ENCODE measurements around the gene USP50.

USP50 gene

GRCh38 chr15:50549326-50549725 lies 2.9 kb upstream of the USP50 start:
- TF ChIP-seq, protein P1, sequence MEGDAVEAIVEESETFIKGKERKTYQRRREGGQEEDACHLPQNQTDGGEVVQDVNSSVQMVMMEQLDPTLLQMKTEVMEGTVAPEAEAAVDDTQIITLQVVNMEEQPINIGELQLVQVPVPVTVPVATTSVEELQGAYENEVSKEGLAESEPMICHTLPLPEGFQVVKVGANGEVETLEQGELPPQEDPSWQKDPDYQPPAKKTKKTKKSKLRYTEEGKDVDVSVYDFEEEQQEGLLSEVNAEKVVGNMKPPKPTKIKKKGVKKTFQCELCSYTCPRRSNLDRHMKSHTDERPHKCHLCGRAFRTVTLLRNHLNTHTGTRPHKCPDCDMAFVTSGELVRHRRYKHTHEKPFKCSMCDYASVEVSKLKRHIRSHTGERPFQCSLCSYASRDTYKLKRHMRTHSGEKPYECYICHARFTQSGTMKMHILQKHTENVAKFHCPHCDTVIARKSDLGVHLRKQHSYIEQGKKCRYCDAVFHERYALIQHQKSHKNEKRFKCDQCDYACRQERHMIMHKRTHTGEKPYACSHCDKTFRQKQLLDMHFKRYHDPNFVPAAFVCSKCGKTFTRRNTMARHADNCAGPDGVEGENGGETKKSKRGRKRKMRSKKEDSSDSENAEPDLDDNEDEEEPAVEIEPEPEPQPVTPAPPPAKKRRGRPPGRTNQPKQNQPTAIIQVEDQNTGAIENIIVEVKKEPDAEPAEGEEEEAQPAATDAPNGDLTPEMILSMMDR (IDR thresholded peaks at IDR 0.05), result no peak

GRCh38 chr15:50544368-50544767 lies 2.1 kb downstream of the USP50 start:
- H3K4me1 ChIP-seq, result no peaks in the 10 kb centered on the region
- no peaks in the 10 kb centered on the region for H3K27me3 ChIP-seq
- TF ChIP-seq, protein P1 (IDR thresholded peaks at IDR 0.05), result no peak
- H3K27ac ChIP-seq, result no peak overlapping the region
- no peaks in the 10 kb centered on the region for H3K9me3 ChIP-seq
- H3K36me3 ChIP-seq, result no peaks in the 10 kb centered on the region
- no peak for DNase-seq
- H3K4me3 ChIP-seq, result no peak overlapping the region
- intact Hi-C loops (cut with DNase I; ENCODE audit: low total_unique reads), result no loop called here

More at GRCh38 chr15:50549326-50549725, 2.9 kb upstream of the USP50 start:
- H3K4me1 ChIP-seq, result no peaks in the 10 kb centered on the region
- H3K27ac ChIP-seq, result no peak overlapping the region
- no peak for DNase-seq
- H3K4me3 ChIP-seq, result no peak overlapping the region
- no peaks in the 10 kb centered on the region for H3K9me3 ChIP-seq
- H3K36me3 ChIP-seq, result no peaks in the 10 kb centered on the region
- intact Hi-C loops (cut with DNase I; ENCODE audit: low total_unique reads), result no loop called here
- H3K27me3 ChIP-seq, result no peaks in the 10 kb centered on the region

DNA sequence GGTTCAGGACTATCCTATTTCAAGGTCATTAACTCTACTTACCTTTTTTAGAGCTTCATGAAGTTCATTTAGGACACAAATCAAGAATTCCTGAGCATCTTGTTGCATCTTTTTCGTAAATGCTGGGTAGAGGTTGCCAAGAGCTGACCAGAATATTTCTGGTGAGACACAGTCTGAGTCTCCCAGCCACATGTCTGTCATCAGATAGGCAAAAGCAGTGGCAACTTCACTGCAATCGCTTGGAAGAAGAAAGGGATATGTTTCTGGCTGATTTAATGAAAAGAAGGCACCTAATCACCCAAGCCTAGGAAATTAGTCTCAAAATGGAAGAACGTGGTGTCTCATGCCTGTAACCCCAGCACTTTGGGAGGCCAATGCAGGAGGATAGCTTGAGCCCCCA lies 2.9 kb downstream of the USP50 start:
- intact Hi-C loops (cut with DNase I; ENCODE audit: low total_unique reads), result no loop called here
- Histone ChIP-seq H3K27ac (no peak overlapping the region), H3K27me3 (no peaks in the 10 kb centered on the region), H3K9me3 (no peaks in the 10 kb centered on the region), H3K4me3 (no peak overlapping the region), H3K4me1 (no peaks in the 10 kb centered on the region), H3K36me3 (no peaks in the 10 kb centered on the region)
- DNase-seq, result no peak
- TF ChIP-seq, protein P1 (IDR thresholded peaks at IDR 0.05), result no peak

GRCh38 chr15:50542887-50543210 lies 3.6 kb downstream of the USP50 start:
- Histone ChIP-seq H3K4me3 (no peak overlapping the region), H3K4me1 (no peaks in the 10 kb centered on the region), H3K9me3 (no peaks in the 10 kb centered on the region), H3K27ac (no peak overlapping the region), H3K36me3 (no peaks in the 10 kb centered on the region), H3K27me3 (no peaks in the 10 kb centered on the region)
- TF ChIP-seq, protein P1 (IDR thresholded peaks at IDR 0.05), result no peak
- no peak for DNase-seq
- intact Hi-C loops (cut with DNase I; ENCODE audit: low total_unique reads), result no loop called here

- TF ChIP-seq, protein P1 (IDR thresholded peaks at IDR 0.05), result no peak
- H3K27ac ChIP-seq, result no peak overlapping the region
- intact Hi-C loops (cut with DNase I; ENCODE audit: low total_unique reads), result no loop called here
These were observed 14.7 kb downstream of the USP50 start for GRCh38 chr15:50531766-50532165.

GRCh38 chr15:50531163-50531562 lies 15.3 kb downstream of the USP50 start:
- no peaks in the 10 kb centered on the region for H3K27me3 ChIP-seq
- H3K4me3 ChIP-seq, result no peak overlapping the region
- H3K27ac ChIP-seq, result no peak overlapping the region
- no peaks in the 10 kb centered on the region for H3K36me3 ChIP-seq
- no peak for DNase-seq
- no peaks in the 10 kb centered on the region for H3K4me1 ChIP-seq
- no peaks in the 10 kb centered on the region for H3K9me3 ChIP-seq
- intact Hi-C loops (cut with DNase I; ENCODE audit: low total_unique reads), result no loop called here
- TF ChIP-seq, protein P1 (IDR thresholded peaks at IDR 0.05), result no peak

More at GRCh38 chr15:50531766-50532165, 14.7 kb downstream of the USP50 start:
- Histone ChIP-seq H3K27me3 (no peaks in the 10 kb centered on the region), H3K9me3 (no peaks in the 10 kb centered on the region), H3K36me3 (no peaks in the 10 kb centered on the region), H3K4me1 (no peaks in the 10 kb centered on the region), H3K4me3 (no peak overlapping the region)
- no peak for DNase-seq
